Muscle of leg (tissue), 11 donors: ENCODE measurements around the gene RAF1. TPM values are rescaled to one million over a fixed set of nuclear protein-coding genes. Genes with fewer than 3 reads are reported as not detected.

Source experiments
- DNase-seq: peaks from one replicate; pipeline ENCODE4 v3.0.0; 2013
- H3K27ac ChIP-seq: one replicate; pipeline ENCODE4 v1.5.1; 2013; ENCODE audit warnings: mild to moderate bottlenecking, low read length, control low read depth
- H3K27me3 ChIP-seq: one replicate; pipeline ENCODE4 v1.6.1; 2013; ENCODE audit warnings: low read length; ENCODE audit not compliant: control insufficient read depth, insufficient read depth
- H3K36me3 ChIP-seq: one replicate; pipeline ENCODE4 v1.6.1; 2013; ENCODE audit warnings: low read length; ENCODE audit not compliant: control insufficient read depth, insufficient read depth
- H3K4me1 ChIP-seq: one replicate; pipeline ENCODE4 v1.6.1; 2013; ENCODE audit warnings: low read length; ENCODE audit not compliant: control insufficient read depth, insufficient read depth
- H3K4me3 ChIP-seq: one replicate; pipeline ENCODE4 v1.5.1; 2013; ENCODE audit warnings: low read length, control low read depth
- H3K9me3 ChIP-seq: replicated peaks from 2 replicates; pipeline ENCODE4 v1.6.1; 2013; ENCODE audit warnings: low read depth, low read length; ENCODE audit not compliant: control insufficient read depth
- WGBS: methylation state at CpG from one replicate; pipeline ENCODE4 v1.1.5; 2013; ENCODE audit warnings: missing lambda C conversion rate; ENCODE audit not compliant: insufficient coverage; 5-methylcytosine and 5-hydroxymethylcytosine counted together
- polyA plus RNA-seq, 8 donors: library from polyadenylated mRNA; unstranded; fragments of 120-200 nt; gene quantifications; one replicate each; pipeline versions ENCODE4 v1.2.1 to v1.2.3, GENCODE V29; 2013; ENCODE audit warnings: inconsistent platforms in 1 of 8, low replicate concordance in 1 of 8; ENCODE audit not compliant: insufficient read length in 8 of 8, insufficient read depth in 1 of 8
- total RNA-seq: library from RNA; stranded (reverse); fragments of 120-200 nt; gene quantifications from one replicate; pipeline ENCODE4 v1.2.4, GENCODE V29; 2013

RAF1 gene
- total and polyA plus RNA-seq, 9 donors = 80.0 to 113 (median 90.7) TPM

DNA sequence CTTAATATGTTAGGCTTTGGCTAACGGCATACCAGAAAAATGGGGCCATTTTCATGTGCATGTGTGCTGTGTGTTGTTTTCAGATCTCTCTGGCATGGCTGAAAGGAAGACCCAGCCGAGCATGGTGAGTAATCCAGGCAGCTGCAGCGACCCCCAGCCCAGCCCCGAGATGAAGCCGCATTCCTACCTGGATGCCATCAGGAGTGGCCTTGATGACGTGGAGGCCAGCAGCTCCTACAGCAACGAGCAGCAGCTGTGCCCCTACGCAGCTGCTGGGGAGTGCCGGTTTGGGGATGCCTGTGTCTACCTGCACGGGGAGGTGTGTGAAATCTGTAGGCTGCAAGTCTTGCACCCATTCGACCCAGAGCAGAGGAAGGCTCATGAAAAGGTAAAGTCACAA lies 91.9 kb downstream of the RAF1 start:
- no peak for DNase-seq
- H3K4me3 ChIP-seq = no peak overlapping the region
- H3K9me3 ChIP-seq = no peaks in the 10 kb centered on the region
- 95% methylated on average over 9 of the region's 11 CpGs for WGBS
- no peaks in the 10 kb centered on the region for H3K4me1 ChIP-seq
- no peaks in the 10 kb centered on the region for H3K27me3 ChIP-seq
- H3K36me3 ChIP-seq = peaks cover 62% of the 10 kb centered on the region
- H3K27ac ChIP-seq = no peak overlapping the region

DNA sequence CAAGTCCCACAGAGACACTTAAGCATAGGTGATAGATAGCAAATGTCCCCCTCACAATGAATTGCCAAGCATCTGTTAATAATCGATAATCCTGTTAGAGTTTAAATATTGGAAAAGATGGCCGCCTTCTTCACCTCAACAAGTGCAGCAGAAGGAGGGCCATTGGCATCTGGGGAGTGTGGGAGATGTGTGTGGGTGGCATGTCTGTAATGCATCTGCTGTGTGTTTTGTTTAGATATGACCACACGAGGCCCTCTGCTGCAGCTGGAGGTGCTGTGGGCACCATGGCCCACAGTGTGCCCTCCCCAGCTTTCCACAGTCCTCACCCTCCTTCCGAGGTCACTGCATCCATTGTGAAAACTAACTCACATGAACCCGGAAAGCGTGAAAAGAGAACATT lies 94.1 kb downstream of the RAF1 start:
- Histone ChIP-seq H3K4me1 (no peaks in the 10 kb centered on the region), H3K4me3 (no peak overlapping the region), H3K27ac (no peak overlapping the region), H3K27me3 (no peaks in the 10 kb centered on the region), H3K9me3 (peaks cover 6% of the 10 kb centered on the region), H3K36me3 (peaks cover 44% of the 10 kb centered on the region)
- 90% methylated on average over 2 of the region's 6 CpGs for whole genome bisulfite sequencing
- no peak for DNase-seq

DNA sequence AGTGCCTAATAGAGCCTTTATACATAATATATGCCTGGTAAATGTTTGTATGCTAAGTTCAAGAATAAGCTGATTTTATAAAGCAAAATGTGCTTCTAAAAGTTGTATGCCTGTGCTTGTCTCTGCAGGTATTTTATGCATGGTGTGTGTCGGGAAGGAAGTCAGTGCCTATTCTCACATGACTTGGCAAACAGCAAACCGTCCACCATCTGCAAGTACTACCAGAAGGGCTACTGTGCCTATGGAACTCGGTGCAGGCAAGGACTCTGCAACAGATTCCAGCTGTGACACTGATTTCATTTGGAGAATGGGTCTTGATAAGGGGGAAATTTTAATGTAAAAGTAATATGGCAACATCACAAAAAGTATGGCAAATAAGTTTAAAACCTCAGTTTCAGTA lies 95.2 kb downstream of the RAF1 start:
- H3K27ac ChIP-seq = no peak overlapping the region
- peaks cover 33% of the 10 kb centered on the region for H3K36me3 ChIP-seq
- H3K4me1 ChIP-seq = no peaks in the 10 kb centered on the region
- H3K9me3 ChIP-seq = peaks cover 6% of the 10 kb centered on the region
- H3K27me3 ChIP-seq = no peaks in the 10 kb centered on the region
- no CpG with 5 or more reads among the region's 3 CpGs for WGBS
- no peak for DNase-seq
- H3K4me3 ChIP-seq = no peak overlapping the region

DNA sequence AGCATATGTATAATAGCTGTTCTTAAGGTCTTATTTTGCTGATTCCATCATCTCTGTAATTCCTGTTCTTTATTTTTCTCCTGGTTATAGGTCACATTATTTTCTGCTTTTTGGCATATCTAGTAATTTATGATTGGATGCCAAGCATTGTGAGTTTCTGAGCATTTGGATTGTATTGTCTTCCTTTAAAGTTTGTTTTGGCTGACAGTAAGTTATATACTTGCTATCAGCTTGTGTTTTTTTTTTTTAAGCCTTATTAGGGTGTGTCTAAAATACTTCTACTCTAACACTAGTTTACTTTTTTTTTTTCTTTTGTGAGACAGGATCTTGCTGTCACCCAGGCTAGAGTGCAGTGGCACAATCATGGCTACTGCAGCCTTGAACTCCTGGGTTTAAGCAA lies 96.9 kb downstream of the RAF1 start:
- Histone ChIP-seq H3K27ac (no peak overlapping the region), H3K4me3 (no peak overlapping the region), H3K9me3 (peaks cover 6% of the 10 kb centered on the region), H3K36me3 (peaks cover 18% of the 10 kb centered on the region), H3K4me1 (peaks cover 5% of the 10 kb centered on the region), H3K27me3 (no peaks in the 10 kb centered on the region)
- no peak for DNase-seq

DNA sequence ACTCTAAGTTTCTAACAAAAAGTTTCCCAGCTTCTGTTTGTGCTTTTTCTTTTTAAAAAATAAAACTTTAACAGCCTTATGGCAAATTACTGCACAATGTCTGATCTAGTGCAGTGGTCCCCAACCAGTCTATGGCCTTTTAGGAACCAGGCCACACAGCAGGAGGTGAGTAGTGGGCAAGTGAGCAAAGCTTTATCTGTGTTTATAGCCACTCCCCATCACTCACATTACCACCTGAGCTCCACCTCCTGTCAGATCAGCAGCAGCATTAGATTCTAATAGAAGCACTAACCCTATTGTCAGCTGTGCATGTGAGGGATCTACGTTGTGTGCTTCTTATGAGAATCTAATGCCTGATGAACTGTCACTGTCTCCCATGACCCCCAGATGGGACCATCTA lies 101.5 kb downstream of the RAF1 start:
- Histone ChIP-seq H3K27me3 (no peaks in the 10 kb centered on the region), H3K27ac (no peak overlapping the region), H3K9me3 (peaks cover 6% of the 10 kb centered on the region), H3K36me3 (no peaks in the 10 kb centered on the region), H3K4me3 (no peak overlapping the region), H3K4me1 (peaks cover 13% of the 10 kb centered on the region)
- WGBS = no CpG with 5 or more reads among the region's 1 CpG
- DNase-seq = no peak

DNA sequence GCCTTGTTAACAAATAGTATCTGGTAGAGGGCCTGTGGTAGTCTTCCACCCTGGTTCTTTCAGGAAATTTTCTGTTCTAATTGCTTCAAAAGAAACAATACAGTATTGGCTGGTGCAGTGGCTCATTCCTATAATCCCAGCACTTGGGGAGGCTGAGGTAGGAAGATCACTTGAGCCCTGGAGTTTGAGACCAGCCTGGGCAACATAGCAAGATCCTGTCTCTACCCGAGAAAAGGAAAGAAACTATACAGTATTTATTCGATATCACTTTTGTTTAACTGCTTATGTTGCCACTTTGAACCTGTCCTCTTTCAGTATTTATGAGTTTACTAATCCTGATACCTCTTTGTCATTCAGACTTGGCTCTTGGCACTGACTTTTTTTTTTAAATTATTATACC lies 102.5 kb downstream of the RAF1 start:
- no peaks in the 10 kb centered on the region for H3K27me3 ChIP-seq
- no peak for DNase-seq
- WGBS = no CpG with 5 or more reads among the region's 2 CpGs
- H3K4me3 ChIP-seq = no peak overlapping the region
- H3K4me1 ChIP-seq = peaks cover 13% of the 10 kb centered on the region
- peaks cover 6% of the 10 kb centered on the region for H3K9me3 ChIP-seq
- H3K27ac ChIP-seq = no peak overlapping the region
- no peaks in the 10 kb centered on the region for H3K36me3 ChIP-seq

DNA sequence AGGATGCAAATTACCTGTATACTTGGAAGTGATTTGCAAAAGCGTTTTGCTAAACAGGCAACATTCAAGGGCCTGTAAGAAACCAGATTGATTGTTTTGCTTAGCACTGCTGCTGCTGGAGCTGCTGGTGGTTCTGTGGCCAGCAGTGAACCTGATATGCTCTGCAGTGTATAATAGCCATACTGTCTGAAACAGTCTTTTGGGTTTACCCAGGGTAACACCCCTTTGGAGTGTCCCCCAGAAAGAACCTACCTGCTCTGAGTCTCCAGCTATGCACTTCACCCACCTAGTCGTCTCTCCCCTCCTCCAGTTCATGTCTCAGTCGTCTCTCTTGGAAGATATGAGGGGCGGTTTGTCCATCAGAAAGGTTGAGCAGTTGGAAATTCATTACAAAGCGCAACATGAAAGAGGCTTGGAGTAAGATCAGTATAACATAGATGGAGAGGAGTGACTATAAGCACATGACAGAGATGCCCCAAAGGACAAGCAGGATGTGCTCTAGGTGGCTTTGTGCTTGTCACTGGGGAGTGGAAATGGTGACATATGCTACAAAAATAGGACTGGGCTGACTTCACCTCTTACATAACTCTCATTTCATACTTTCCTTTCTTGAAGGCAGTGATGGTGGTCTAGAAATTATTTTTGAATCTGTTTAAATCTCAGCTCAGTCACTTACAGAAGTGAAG lies 103.3 kb downstream of the RAF1 start:
- Histone ChIP-seq H3K4me3 (no peak overlapping the region), H3K27ac (no peak overlapping the region), H3K9me3 (no peaks in the 10 kb centered on the region), H3K36me3 (no peaks in the 10 kb centered on the region), H3K4me1 (peaks cover 17% of the 10 kb centered on the region), H3K27me3 (no peaks in the 10 kb centered on the region)
- 78% methylated on average over 1 of the region's 5 CpGs for WGBS
- DNase-seq = no peak

DNA sequence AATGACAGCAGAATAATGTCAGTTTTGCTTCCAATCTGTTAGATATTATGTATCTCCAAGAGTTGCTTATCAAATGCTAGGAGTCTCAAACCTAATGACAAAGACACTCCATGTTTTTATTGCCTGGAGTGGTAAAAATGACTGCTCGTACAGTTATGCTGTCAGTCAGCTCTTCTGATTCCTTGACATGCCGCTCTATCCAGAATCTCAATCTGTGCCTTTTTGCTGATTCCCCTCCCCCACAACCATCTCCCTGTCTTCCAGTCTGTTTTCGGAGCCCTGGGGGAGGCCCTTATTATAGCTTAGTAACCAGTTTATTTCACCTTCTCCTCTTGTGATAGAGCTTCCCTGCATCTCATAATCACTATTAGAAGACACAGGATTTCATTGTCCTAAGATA lies 104.4 kb downstream of the RAF1 start:
- Histone ChIP-seq H3K27me3 (no peaks in the 10 kb centered on the region), H3K4me1 (peaks cover 17% of the 10 kb centered on the region), H3K27ac (no peak overlapping the region), H3K9me3 (no peaks in the 10 kb centered on the region), H3K36me3 (no peaks in the 10 kb centered on the region), H3K4me3 (no peak overlapping the region)
- DNase-seq = no peak
- 87% methylated on average over 3 of the region's 3 CpGs for WGBS

DNA sequence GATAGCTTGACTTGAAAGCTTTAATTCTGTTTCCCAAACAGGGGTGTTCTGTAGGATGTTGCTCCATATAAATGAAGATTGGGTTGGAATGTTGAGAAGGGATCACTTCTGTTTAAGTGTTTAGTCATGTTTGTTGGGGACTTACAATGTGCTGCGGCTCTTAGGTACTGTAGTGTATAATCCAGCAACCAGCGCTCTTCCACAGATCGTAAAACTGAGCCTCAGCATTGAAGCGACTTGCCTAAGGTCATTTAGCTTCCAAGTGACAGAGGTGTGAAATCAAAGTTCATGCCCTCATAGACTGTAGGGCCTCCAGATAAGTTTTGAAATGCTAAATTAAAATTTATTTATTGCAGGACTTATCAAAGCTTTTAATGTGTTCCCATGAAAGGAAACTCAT lies 105.2 kb downstream of the RAF1 start:
- peaks cover 7% of the 10 kb centered on the region for H3K27me3 ChIP-seq
- 51% methylated on average over 4 of the region's 4 CpGs for WGBS
- no peak overlapping the region for H3K4me3 ChIP-seq
- peaks cover 19% of the 10 kb centered on the region for H3K4me1 ChIP-seq
- H3K9me3 ChIP-seq = no peaks in the 10 kb centered on the region
- H3K36me3 ChIP-seq = no peaks in the 10 kb centered on the region
- no peak for DNase-seq
- H3K27ac ChIP-seq = no peak overlapping the region

DNA sequence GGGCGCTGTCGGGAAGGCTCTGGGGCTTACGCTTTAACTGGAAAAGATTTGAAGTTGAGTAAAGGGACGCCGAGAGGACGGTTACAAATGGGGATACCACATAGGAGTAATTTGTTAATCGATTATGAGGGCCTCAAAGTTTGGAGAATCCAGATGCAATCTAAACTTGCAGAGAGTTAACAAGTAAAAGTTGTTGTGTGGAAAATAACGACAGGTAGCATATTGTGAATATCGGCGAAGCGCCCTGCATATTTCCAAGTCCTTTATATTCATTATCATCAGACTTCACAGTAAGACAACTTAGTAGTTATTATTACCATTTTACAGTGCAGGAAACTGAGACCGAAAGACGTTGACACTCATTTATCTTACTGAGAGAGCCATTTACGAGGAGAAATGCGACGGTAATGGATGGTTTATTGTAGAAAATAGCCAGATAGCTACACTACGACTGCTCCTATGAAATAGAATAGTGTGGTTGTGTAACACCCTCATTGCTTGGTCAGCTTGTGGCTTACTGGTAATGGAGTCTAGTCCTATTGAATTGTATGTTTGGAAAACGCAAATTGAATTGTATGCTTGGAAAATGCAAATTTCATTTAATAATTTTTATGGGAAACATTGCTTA lies 106.3 kb downstream of the RAF1 start:
- Histone ChIP-seq H3K27me3 (peaks cover 8% of the 10 kb centered on the region), H3K27ac (peak overlapping the region; percentile 97), H3K4me3 (peak overlapping the region; percentile 91), H3K9me3 (no peaks in the 10 kb centered on the region), H3K4me1 (peaks cover 15% of the 10 kb centered on the region), H3K36me3 (no peaks in the 10 kb centered on the region)
- under 1% methylated on average over 9 of the region's 18 CpGs for WGBS
- DNase-seq = no peak
